Measurements from ENCODE around the gene SLC4A11. TPM values are rescaled to one million over a fixed set of nuclear protein-coding genes. Genes with fewer than 3 reads are reported as not detected.

The SLC4A11 gene
- polyA plus RNA-seq, 1 donor (not counting 4 experiments of a cell fraction or from before 2014, with no cell fraction given) = 4.7 TPM

DNA sequence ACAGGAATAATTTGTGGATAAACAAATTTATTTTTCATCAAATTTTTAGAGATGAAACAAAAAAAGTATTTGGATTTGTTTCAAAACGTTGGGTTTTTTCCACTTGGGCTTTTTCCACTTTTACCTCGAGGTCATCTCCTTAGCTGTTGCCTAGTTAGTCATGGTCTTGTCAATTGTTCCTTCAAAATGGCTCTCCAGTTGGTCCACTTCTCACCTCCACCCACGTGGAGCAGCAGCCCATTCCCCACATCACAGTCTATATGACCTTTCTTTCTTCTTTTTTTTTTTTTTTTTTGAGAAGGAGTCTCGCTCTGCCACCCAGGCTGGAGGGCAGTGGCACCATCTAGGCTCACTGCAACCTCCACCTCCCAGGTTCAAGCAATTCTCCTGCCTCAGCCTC is 6.7 kb upstream of the SLC4A11 start:
- DNase-seq (ENCODE audit: low read depth, low spot score) = no peak
- Histone ChIP-seq H3K4me3 (ENCODE audit: control insufficient read depth in 2 of 3, extremely low read depth in 1 of 3, insufficient read depth in 2 of 3, low read depth in 1 of 3, low read length in 3 of 3) (no peak overlapping the region), H3K27me3 (ENCODE audit: control insufficient read depth, extremely low read depth, insufficient read depth, low read length) (no peaks in the 10 kb centered on the region), H3K4me1 (ENCODE audit: control insufficient read depth, extremely low read depth, insufficient read depth, low read length) (no peaks in the 10 kb centered on the region), H3K4me2 (ENCODE audit: control insufficient read depth, extremely low read depth, insufficient read depth, low read depth, low read length) (no peak overlapping the region), H3K36me3 (ENCODE audit: control insufficient read depth in 2 of 2, extremely low read depth in 1 of 2, insufficient read depth in 2 of 2, low read length in 2 of 2) (peaks cover 0 to 2% of the 10 kb centered on the region in 2 experiments), H3K9me3 (ENCODE audit: control insufficient read depth, low read depth, low read length) (no peaks in the 10 kb centered on the region), H3K79me2 (ENCODE audit: control insufficient read depth, insufficient read depth, low read length) (no peaks in the 10 kb centered on the region), H3K9ac (ENCODE audit: control insufficient read depth, extremely low read depth, insufficient read depth, low read length) (no peak overlapping the region), H3K27ac (ENCODE audit: control insufficient read depth, insufficient read depth, low read length) (no peak overlapping the region), H2AFZ (ENCODE audit: control insufficient read depth, low read length) (no peak overlapping the region), H3K9me1 (ENCODE audit: control insufficient read depth, extremely low read depth, insufficient read depth, low read length) (no peaks in the 10 kb centered on the region), H4K20me1 (ENCODE audit: control insufficient read depth, extremely low read depth, insufficient read depth, low read length) (no peaks in the 10 kb centered on the region)
- TF ChIP-seq, protein P1, sequence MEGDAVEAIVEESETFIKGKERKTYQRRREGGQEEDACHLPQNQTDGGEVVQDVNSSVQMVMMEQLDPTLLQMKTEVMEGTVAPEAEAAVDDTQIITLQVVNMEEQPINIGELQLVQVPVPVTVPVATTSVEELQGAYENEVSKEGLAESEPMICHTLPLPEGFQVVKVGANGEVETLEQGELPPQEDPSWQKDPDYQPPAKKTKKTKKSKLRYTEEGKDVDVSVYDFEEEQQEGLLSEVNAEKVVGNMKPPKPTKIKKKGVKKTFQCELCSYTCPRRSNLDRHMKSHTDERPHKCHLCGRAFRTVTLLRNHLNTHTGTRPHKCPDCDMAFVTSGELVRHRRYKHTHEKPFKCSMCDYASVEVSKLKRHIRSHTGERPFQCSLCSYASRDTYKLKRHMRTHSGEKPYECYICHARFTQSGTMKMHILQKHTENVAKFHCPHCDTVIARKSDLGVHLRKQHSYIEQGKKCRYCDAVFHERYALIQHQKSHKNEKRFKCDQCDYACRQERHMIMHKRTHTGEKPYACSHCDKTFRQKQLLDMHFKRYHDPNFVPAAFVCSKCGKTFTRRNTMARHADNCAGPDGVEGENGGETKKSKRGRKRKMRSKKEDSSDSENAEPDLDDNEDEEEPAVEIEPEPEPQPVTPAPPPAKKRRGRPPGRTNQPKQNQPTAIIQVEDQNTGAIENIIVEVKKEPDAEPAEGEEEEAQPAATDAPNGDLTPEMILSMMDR (optimal IDR thresholded peaks at IDR 0.05 in 1 of 3, IDR thresholded peaks at IDR 0.05 in 1 of 3, conservative IDR thresholded peaks at IDR 0.05 in 1 of 3; ENCODE audit: extremely low read depth in 1 of 3, insufficient read depth in 2 of 3, low read length in 3 of 3) = no peak
- TF ChIP-seq EZH2 (IDR thresholded peaks at IDR 0.05; ENCODE audit: low read length) = no peak
- dilution Hi-C loops (cut with MboI; ENCODE audit: extremely low pct_ligation_motif_present, low sequenced_read_pairs) = no loop called here
- no peak for FAIRE-seq

DNA sequence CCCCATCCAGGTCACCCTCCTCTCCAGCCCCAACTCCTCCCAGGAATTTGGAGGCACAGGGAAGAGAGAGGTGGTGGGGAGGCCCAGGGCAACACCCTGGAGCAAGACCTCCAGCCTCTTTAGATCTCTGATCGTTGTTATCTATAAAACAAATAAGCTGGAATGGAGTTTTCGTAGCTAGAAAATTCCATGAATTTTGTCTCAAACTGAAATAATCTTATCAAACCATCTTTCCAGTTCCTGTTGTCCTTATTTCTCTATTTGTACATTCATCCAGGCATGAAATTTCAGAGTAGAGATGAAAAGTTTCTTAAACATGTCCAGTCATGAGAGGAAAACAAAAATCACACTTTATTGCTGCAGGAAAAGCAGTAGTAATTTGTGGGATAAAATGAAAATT is 6.2 kb upstream of the SLC4A11 start:
- no peak for FAIRE-seq
- Histone ChIP-seq H2AFZ (ENCODE audit: control insufficient read depth, low read length) (no peak overlapping the region), H3K4me3 (ENCODE audit: control insufficient read depth in 2 of 3, extremely low read depth in 1 of 3, insufficient read depth in 2 of 3, low read depth in 1 of 3, low read length in 3 of 3) (no peak overlapping the region), H3K9me3 (ENCODE audit: control insufficient read depth, low read depth, low read length) (no peaks in the 10 kb centered on the region), H3K79me2 (ENCODE audit: control insufficient read depth, insufficient read depth, low read length) (no peaks in the 10 kb centered on the region), H3K9me1 (ENCODE audit: control insufficient read depth, extremely low read depth, insufficient read depth, low read length) (no peaks in the 10 kb centered on the region), H3K27me3 (ENCODE audit: control insufficient read depth, extremely low read depth, insufficient read depth, low read length) (no peaks in the 10 kb centered on the region), H3K36me3 (ENCODE audit: control insufficient read depth in 2 of 2, extremely low read depth in 1 of 2, insufficient read depth in 2 of 2, low read length in 2 of 2) (peaks cover 0 to 2% of the 10 kb centered on the region in 2 experiments), H3K4me2 (ENCODE audit: control insufficient read depth, extremely low read depth, insufficient read depth, low read depth, low read length) (no peak overlapping the region), H3K27ac (ENCODE audit: control insufficient read depth, insufficient read depth, low read length) (no peak overlapping the region), H3K4me1 (ENCODE audit: control insufficient read depth, extremely low read depth, insufficient read depth, low read length) (peaks cover 5% of the 10 kb centered on the region), H4K20me1 (ENCODE audit: control insufficient read depth, extremely low read depth, insufficient read depth, low read length) (no peaks in the 10 kb centered on the region), H3K9ac (ENCODE audit: control insufficient read depth, extremely low read depth, insufficient read depth, low read length) (no peak overlapping the region)
- DNase-seq (ENCODE audit: low read depth, low spot score) = no peak
- TF ChIP-seq EZH2 (IDR thresholded peaks at IDR 0.05; ENCODE audit: low read length) = no peak
- TF ChIP-seq, protein P1 (optimal IDR thresholded peaks at IDR 0.05 in 1 of 3, IDR thresholded peaks at IDR 0.05 in 1 of 3, conservative IDR thresholded peaks at IDR 0.05 in 1 of 3; ENCODE audit: extremely low read depth in 1 of 3, insufficient read depth in 2 of 3, low read length in 3 of 3) = no peak
- dilution Hi-C loops (cut with MboI; ENCODE audit: extremely low pct_ligation_motif_present, low sequenced_read_pairs) = no loop called here

Measured in keratinocyte (primary cell).